GM12874 (cell line): ENCODE results near the gene DHX36.

Experiments used
- CTCF ChIP-seq: IDR thresholded peaks from 2 replicates; pipeline ENCODE4 v1.5.1; 2011; ENCODE audit warnings: low read depth, mild to moderate bottlenecking, control low read depth, low read length, moderate library complexity; ENCODE audit not compliant: insufficient read depth

The DHX36 gene

GRCh38 chr3:154252759-154253638 lies 71.3 kb downstream of the DHX36 start:
- peak; percentile 81 for TF ChIP-seq CTCF

GRCh38 chr3:154251610-154252009 lies 72.7 kb downstream of the DHX36 start:
- no peak for TF ChIP-seq CTCF

GRCh38 chr3:154250291-154250690 lies 74.0 kb downstream of the DHX36 start:
- no peak for TF ChIP-seq CTCF

GRCh38 chr3:154247806-154248415 lies 76.4 kb downstream of the DHX36 start:
- no peak for TF ChIP-seq CTCF

GRCh38 chr3:154244644-154245043 lies 79.6 kb downstream of the DHX36 start:
- no peak for TF ChIP-seq CTCF

GRCh38 chr3:154243353-154243752 lies 80.9 kb downstream of the DHX36 start:
- no peak for TF ChIP-seq CTCF

- TF ChIP-seq CTCF: no peak
These were observed 81.5 kb downstream of the DHX36 start for GRCh38 chr3:154242766-154243165.
